HG03558 (cell line): ENCODE results near the gene PRF1.

Experiments used
- ATAC-seq: cut with Tn5 transposase; IDR thresholded peaks from one replicate; pipeline ENCODE4 v1.9.1; 2021; ENCODE audit warnings: moderate number of reproducible peaks; ENCODE audit not compliant: unreplicated experiment; ENCODE audit errors: extremely low read depth

The PRF1 gene

DNA sequence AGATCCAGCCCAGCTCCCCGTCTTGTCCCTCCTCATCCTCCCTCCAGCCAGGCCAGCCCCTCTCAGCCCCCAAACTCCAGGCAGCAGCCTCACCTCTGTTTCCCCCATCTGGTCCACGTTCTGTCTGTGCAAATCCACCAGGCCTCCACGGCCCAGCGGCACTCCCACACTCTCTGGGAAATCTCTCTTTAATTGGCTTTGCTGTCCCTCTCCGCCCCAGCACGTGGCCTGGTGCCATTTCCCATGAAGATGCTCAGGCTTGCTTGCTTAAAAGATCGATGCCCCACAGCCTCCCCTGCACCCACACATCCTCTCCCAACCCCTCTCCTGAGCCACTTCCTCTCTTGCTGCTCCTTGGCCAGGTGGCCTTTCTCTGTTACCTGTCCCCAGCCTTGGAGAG is 39.3 kb downstream of the PRF1 start:
- ATAC-seq = no peak

DNA sequence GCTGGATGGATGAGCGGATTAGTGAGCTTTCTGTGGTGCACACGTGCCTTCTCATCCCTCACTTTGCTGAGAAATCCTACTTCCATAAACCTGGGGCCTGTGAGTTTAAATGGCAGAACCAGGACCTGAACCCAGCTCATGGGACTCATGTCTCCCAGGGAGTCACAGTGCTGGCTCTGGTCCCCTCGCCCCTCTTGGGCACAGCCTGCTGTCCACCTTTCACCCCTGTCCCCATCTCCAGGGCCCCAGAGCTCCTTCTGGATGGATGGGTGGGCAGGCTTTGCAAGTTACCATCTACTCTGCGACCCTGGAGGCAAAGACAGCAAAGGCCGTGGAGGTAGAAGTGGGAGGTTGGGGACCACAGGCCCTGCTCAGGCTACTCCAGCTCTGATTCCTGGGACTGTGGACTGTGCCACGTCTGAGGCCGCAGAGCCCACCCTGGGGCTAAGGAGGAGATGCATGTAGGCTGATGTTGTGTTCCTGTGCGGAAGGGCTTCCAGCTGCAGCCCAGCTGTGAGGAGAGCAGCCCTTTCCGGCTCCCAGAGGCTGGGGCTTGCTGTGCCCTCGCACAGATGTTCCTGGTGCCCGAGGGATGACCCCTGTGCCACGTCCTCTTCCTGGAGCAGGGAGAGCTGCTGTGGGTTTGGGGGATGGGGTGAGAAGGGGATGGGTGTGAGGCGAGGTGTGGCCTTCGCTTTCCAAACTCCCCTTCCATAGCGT is 40.3 kb downstream of the PRF1 start:
- ATAC-seq = no peak

DNA sequence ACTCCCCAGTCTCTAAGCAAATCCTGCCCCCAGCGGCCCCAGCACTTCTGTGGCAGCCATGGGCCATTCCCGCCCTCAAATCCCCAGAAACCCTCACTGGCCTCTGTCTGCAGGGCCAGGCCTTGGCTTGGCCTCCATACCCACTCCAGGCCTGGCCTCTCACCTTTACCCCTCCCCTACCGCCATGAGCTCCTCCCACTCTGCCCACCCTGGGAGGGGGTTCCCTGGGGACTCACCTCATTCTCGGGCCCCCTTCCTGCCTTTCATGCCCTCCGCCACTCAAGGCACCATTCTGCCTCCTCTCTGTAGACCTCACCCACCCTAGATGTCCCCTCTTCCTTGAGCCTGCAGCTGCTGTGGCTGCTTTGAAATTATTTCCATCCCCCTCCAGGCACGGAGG is 41.0 kb downstream of the PRF1 start:
- ATAC-seq = no peak

DNA sequence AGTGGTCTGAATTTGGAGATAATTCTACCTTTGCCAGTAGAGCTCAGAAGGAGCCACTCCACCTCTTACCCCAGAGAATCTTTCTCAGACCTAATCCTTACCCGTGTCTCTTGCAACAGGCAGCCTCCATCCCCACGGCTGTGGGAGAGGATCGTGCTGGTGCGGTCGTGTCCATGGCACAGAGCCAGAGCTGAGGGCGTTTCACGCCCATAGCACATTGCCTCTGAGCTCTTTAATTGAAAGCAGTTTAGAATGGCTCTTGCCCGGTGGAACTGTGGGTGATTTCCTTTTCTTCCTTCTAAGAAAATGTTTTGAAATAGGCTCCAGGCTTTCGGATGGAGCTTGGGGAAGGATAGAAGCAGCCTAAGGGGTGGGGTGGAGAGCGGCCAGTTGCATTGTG is 41.5 kb downstream of the PRF1 start:
- ATAC-seq = no peak

DNA sequence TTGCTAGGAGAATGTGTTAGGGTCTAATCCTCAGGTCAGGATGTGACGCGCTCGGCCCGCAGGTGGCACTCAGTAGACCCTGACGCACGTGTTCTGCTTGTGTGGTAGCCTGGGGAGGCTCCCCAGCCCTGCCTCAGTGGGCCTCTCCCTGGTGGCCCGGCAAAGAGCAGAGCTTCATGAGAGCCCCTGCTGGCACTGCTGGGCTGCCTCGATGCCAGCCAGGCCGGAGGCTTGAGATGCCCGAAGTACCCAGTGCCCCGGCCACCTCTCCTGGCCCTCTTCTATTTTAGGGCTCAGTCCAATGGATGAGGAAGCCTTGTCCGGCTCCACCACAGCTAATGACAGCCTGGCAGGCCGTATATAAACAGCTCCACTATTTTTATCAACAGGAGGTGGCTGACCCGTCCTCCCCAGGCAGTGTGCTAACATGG is 42.0 kb downstream of the PRF1 start:
- no peak for ATAC-seq

DNA sequence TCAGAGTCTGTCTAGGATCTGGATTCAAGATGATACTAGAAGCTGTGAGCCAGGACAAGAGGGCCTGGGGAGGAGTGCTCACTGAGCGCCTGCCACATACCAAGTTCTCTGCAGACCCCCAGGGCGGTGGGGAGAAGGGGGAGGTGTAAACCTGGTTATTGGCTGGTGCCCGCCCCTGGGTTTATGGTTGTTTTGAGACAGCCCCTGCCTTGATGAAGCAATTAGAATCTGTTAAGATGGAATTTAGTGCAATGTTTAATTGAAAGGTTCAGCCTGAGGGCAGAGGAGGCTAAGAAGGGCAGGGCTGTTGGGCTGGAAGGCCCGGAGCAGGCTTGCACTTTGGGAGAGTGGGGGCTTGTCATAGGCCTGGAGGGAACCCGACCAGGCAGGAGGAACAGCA is 42.7 kb downstream of the PRF1 start:
- no peak for ATAC-seq

DNA sequence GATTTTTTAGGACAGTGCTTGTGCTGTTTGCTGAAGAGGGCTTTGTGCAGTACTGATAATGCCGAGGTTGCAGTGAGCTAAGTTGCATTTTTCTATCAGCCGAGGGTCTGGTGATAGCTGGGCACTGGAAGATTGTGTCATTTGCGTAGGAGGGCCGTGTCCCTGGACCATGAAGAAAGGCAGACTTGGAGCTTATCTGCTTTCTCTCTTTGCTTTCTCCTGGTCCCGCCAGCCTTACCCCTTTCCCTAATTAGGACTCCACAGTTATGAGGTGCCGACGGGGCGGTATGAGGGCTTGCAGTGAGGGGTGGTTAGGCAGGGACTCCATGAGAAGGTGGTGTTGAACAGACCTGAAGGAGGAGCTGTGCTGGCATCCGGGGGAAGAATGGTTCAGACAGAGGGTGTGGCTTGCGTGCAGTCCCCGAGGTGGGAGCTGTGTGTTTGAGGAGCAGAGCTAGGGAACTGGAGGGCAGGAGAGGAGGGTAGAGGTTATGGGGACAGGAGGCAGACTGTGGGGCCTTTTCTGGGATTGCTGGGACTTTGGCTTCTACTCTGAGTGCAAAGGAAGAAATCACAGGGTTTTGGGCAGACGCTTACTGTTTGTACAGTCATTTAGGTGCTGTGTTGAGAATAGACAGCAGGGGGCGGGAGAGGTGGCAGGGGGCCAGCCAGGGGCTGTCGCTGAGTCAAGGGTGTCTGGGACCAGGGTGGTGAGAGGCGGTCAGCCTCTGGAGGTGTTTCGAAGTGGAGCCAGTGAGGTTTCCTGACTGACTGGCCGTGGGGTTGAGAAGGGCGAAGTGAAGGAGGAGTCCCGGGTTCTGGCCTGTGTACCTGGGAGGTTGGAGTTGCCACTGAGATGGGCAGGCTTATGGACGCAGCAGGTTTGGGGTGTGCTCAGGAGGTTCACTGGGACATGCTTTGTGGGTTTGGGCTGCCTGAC is 43.4 kb downstream of the PRF1 start:
- ATAC-seq = no peak

DNA sequence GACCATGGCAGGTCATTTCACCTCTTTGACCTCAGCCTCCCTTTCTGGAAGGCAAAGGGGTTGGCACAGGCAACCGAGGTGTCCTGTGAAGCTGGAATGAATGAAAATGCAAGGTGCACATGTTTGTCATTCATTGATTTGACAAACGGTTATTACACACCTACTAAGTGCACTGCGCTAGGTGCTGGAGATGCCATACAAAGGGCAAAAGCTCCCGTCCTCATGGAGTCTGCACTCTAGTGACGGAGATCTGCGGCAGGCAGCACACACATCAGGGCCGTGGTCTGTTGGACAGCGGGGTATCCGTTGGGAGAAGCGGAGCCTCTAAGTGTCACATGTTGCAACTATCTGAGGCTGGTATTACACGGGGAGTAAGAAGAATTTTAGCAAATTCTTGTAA is 44.2 kb downstream of the PRF1 start:
- ATAC-seq = no peak

DNA sequence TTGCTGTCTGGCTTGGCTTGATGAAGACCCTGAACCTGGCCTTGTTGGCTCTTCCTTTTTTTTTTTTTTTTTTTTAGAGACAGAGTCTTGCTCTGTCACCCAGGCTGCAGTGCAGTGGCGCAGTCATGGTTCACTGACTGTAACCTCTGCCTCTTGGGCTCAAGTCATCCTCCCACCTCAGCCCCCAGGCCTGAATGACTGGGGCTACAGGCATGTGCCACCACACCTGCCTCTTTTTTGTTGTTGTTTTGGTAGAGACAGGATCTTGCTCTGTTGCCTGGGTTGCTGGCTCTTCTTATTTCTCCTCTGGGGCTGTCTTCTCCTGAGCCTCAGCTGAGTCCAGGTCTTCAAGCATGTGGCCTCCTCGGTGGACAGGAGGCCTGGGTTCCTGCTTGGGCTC is 44.7 kb downstream of the PRF1 start:
- ATAC-seq = no peak

DNA sequence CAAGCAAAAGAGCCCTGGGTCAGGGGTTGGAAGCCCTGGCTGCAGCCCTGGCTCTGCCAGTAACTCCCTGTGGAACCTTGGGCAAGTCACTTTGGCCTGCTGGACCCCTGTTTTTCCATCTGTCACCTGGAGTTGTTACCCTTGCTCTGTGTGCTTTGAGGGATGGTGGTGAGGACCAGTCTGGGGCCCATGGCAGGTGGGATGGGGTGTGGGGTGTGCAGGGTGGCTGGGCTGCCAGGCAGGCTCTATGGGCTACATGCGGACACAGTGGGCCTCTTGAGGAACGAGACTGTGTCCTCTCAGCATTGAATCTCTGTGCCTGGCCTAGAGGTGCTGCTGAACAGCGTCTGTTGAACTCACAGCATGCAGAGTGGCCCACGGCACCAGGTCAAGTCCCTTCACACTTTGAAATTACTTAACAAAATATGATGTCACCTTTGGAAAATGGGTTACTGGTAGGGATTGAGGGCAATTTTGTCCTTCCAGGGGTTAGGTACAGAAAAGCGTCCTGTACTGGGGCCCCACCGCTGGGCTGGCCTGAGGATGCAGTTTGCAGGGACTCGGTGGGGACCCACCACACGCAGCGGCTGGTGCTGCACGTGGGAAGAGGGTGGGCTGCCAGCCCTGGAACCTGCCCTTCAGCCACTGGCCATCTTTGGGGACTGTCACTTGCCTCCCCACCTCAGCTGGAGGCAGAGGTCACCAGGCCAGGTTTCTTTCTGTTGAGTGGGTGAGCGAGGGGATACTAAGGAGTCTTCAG is 45.3 kb downstream of the PRF1 start:
- ATAC-seq = no peak

DNA sequence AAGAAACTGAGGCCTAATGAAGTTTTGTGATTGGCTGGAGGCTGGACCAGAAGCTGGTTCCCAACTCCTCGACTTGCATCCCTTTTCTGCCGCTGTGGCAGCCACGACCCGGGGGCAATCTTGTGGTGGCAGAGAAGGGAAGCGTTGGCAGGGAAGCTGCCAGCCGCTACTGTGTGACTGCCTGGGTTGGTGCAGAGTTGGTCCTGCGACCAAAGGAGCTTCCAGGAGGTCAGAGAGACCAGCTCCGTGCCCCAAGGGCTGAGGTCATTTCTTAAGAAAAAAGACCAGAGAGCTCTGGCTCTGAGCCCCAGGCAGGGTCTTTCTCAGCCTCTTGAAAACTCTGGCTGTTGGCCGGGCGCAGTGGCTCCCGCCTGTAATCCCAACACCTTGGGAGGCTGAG is 47.2 kb downstream of the PRF1 start:
- ATAC-seq = no peak

DNA sequence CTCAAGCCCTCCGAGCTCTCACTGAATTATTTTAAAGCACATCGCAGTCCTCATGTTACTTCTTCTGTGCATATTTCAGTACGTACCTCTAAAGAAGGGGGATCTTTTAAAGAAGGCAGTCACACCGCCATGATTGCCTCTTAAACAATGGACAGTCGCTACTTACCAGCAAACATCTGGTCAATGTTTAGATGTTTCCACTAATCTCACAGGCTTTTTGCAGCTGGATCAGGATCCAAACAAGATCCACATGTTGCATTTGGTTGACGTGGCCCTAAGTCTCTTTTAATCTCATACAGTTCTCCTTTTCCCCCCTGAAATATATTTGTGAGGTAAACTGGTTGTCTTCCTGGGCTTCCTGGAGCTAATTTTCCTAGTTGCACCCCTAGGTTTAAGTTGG is 50.0 kb downstream of the PRF1 start:
- ATAC-seq = no peak

DNA sequence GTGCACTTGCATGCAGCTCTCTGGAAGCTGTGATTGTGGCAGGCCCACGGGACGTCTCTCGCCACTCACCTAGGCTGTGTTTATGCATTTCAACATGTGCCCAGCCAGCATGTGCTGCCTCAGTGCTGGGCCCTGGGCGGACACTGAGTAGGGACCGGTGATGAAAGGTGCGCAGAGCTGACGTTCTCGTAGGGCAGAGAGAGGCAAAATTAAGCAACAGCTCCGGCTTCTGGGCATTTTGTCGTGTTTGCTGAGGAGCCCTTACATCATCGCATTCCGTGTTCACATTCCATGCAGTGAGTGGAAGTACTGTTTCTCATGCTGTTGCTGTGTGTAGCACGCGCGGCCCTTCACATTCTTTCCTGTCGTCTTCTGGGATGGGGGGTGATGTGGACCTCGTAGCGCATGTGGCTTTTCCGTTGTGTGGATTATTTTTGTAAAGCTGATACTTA is 50.5 kb downstream of the PRF1 start:
- no peak for ATAC-seq

DNA sequence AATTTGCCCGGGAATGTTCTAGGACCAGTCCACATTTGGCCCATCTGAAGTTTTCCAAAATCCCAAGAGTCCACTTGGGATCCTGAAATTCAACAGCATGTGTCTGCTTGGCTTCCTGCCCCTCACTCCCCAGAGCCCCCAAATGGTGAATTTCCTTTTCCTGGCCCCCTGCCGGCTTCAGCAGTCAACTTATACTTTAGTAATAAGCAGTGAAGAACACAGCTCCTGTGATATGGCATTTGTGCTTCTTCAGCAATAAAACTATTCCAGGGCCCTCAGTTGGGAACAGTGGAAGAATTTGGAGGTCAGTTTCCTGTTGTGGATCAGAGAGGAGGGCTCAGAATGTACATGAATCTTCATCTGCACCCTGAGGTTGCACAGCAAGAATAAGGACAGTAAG is 51.1 kb downstream of the PRF1 start:
- ATAC-seq = no peak

DNA sequence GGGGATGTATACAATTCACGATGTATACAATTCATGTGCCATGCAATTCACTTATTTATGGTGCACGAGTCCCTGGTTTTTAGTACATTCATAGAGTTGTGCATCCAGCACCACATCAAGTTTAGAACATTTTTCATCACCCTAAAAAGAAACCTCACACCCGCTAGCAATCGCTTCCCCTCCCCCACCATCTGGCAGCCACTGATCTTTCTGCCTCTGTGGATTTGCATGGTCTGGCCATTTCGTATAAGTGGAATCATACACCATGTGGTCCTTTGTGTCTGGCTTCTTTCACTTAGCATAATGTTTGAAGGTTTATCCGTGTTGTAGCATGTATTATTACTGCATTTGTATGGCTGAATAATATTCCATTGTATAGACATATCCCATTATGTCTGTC is 52.1 kb downstream of the PRF1 start:
- no peak for ATAC-seq

DNA sequence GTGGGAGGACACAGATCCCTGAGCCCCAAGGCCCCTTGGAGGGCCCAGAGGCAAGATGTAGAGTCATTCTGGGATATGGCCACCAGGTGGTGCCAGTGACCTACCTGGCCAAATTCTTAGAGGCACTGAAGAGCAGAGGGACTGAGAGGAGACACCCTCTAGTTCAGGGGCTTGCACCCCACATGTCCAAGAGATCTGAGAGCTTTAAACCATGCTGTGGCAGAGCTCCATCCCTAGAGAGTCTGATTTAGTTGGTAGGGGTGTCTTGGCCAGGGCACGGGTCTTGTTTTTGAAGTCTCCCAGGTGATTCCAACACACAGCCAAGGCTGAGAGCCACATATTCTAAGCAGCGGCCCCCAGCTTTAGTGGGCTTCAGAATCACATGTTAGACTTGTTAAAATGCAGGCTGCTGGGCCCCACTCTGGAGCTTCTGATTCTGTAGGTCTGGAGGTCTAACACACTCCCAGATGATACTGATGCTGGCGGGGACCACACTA is 52.5 kb downstream of the PRF1 start:
- no peak for ATAC-seq

DNA sequence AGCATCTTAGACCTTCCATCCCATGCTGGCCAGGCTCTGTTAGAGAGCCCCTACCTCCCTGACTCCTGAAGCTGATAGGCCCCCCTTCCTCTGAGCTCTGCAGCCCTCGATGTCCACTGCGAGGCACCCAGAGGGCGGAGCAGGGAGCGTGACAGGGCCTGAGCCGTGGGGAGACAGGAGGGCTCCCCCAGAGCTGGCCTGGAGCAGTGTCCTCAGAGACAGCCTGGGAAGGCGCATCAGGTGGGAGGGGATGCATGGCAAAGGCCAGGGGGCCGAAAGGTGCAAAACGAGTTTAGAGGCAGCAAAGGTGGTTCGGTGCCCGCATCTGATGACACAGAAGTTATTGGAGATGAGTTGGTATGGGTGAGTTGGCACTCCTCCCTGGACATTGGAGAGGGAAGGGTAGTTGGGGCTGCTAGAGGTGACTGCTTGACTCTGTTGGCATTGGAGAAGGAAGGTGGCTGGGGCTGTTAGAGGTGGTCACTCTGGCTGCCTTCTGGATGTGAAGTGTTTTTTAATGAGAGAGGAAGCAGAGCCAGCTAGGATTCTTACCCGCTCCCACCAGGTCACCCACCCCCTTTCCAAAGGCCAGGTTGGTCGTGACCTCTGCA is 53.1 kb downstream of the PRF1 start:
- ATAC-seq = no peak
